Measurements from ENCODE around the gene JAZF1.
"Not testable (repeated sequence)": the region's sequence is repeated elsewhere in the genome, so short reads cannot be mapped to it uniquely, and the experiment has no call there.

Gene JAZF1

DNA sequence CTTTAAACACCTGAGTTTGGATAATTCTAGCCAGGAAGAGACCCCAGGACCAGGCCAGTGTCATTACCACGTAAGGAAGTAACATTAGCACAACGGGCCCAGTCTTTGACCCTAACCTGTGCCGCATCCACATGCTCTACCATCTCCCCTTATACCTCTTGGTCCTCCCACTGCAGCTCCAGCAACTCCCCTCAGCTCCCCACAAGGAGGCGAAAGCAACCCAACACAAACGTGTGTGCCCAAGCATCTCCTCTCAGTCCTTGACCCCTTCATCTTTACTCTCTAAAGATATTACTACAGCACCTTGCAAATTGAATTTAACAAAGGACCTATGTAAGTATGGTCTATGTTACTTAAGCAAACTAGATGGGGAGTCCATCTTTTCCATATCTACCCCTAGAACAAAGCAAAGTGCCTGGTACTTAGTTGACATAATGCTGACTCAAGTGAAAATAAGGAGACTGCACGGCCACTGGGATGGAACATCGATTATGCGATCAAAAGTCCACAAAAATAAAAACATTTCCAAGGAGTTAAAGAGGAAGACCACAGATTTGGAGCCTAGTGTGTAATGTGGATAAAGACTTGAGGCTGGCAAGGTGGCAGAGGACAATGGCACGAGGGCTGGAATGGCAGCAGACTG lies 147.7 kb downstream of the JAZF1 start:
- DNase-seq: no peak

DNA sequence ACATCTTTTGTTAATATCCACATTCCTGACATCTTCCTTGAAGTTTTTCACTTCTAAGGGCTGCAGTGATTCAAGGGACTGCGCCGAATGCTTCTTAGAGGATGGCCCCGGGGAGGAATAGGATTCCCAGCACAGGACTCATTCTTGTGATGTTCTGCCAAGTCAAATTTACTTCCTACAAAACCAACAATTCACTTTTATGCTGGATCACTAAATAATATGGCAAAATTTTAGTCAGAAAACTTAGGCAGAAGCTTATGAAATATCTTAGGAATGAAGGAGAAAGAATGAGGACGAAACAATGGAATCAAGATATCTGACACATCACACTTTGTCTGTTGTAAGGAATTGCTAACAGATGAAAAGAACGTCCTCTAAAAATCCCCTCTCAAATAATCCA lies 151.5 kb downstream of the JAZF1 start:
- no peak for DNase-seq

DNA sequence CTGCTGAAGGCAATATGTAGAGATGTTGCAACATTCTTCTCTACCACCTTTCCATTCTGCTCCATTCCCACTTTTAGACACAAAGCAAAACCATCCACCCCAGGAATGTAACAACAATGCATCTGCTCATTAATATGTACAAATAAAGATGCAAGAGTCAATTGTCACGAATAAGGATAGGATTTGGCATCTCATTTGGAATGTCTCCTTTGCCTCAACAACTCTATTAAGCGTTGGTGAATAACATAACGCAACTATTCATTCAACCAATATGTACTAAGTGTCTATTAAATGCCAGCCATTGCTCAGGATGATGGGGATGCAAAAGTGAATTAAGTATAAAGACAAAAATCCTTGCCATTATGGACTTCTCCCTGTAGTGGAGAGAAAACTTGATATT lies 152.1 kb downstream of the JAZF1 start:
- DNase-seq: no peak

DNA sequence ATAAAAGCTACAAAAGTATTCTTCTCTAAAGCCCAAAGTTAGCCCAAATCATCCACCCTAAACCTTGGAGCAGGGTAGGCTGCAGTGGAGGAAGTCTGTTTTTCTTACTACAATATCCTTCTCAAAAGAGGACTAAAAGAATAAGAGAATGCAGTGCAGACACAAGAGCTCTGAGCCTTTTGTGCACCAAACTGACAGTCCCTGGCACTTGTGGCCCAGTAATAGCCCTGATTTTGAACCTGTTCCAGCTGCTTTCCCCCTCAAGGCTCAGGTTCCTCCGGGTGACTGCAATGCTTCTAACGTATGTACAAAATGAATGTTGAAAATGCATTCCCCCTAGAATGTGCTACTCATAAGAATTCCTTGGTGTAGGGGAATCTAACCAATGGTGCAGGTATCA lies 154.4 kb downstream of the JAZF1 start:
- DNase-seq: no peak

DNA sequence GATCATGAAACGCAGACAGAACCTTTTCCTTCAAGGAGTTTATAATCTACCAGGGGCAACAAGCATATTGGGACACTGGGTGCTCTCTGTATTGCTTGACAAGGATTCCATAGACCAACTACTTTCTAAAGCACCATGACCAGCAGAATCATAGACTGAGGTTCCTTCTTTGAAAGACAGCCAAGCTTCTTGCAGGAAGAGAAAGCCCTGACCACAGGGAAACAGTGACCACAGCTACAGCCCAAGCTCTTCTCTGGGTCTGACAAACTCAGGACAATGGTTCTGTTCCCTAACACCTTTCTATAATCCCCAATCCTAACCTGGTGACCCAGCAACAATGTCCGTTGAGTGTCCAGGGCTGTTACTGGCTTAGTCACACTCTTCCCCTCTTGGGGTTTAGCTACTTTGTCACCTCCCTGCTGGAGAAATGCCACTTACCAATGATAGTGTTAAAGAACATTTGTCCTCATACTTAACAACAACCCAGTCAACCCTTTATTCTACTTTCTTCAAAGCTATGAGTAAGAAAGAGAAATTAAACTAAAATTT lies 155.7 kb downstream of the JAZF1 start:
- no peak for DNase-seq

DNA sequence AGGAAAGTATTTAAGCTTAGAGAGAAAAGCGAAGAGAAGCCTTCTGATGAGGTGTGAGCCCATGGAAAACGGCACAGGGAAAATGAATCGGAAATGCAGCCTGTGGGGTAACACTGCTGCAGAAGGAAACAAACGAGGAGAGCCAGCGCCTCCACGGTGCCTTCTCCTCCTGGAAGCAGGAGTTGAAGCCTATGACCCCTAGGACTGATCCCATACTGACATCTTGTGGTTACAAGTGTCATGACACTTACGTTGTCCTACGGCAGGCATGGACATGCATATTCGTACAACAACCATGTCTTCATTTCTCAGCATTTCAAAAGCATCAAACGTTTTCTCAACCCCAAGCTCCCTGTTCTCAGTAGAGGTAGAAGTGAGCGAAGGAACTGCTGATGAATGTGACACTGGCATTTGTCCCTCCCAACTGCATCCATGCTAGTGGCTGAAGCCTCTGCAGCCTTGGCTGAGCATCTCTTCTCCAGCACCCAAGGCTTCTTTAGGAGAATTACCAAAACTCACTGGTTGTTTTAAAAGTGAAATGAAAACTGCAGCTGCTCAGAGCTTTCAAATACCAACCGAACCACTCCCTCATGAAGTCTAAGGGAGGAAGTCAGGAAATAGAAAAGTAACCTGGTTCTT lies 160.2 kb downstream of the JAZF1 start:
- DNase-seq: peak; percentile 34 to 67

DNA sequence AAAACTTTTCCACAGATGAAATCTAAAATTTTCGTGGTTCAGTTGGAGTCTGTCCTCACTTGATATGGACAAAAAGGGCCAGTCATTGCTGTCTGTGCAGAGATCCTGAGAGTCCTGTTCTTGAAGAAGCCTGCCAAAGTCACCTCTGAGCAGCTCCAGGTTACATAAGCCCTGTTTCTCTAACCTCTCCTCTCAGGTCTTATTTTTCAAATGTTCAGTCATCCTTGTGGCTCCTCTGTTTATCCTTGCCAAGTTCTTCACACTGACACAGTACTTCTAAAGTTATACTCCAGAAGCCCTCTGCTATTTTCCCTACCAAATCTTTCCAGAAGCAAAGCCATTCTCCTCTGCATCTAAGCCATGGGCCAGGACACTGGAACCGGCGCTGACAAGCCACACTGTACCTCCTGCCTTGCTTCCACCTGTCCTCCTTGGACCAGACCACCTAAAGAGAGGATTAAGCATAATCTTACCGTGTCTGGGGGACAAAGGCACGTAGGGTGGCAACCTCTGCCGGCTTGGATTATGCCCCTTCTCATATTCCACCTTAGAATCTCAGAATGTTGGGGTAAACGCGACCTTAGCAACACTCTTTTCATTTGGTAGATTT lies 161.6 kb downstream of the JAZF1 start:
- no peak for DNase-seq

DNA sequence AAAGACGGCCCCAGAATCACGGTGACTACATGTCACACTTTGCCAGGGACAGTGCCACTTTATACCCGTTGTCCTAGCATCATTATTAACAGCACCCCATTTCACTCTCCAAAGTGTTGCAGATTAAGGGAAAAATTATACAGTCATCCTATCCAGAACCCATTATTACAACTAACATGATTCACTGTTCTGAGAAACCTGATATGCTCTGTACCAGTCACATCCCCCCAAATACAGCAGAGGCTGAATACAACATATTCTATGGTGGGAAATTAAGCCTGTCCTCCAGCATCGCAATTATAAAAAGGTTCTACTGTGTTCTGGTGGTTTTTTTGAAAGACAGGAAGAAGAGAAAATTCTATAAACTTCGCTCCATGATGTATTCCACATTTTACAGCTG lies 162.1 kb downstream of the JAZF1 start:
- DNase-seq: no peak

DNA sequence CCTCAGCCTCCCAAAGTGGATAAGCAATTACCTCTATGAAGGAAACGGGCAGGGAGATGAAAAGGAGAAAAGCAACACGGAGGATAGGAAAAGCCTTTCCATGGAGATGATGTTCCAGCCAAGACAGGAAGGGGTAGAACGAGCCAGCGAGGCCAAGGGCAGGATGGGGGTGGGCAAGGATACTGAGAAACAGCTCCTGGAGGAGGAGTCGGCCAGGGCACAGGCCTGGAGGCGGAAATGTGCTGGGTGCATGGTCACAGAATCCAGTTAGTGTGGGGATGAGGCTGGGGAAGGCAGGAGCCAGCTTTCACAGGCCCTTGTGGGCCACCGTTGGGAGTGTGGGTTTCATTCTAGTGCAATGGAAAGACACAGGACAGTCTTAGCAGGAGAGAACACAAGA lies 162.6 kb downstream of the JAZF1 start:
- DNase-seq: no peak

DNA sequence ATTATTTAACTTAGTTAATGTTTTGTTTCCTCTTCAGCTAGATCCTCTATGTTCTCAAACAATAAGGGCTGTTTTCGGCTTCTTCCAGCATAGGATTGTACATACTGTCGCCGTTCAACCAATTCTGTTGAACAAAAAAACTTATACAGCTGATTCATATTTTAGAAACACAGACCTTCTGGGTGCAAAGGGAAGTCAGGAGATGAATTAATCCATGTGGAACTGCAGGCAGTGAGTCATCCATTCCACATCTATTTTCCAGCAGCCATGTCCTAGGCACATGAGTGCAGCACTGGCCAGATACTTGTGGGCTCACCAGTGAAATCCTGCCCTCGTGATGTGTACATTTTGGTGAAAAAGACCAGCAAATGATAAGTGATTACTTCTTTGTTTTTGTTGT lies 163.2 kb downstream of the JAZF1 start:
- DNase-seq: no peak

DNA sequence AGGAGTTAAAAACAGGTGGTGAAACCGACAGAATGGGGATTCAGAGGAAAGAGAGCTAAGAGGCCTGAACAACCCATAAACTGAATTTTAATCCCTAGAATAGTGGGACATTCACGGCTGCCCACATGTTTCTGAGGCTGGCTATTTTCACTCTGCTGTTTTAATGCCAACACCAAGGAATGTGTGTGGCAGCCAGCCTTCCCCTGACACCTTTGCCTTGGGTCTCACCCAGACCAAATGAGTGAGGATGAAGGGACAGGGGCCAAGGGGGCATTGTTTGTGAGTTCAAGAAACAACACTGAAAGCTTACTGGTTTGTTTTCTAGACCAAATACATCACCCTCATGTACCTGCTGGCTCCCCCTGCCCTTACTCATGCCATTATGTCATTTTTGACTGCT lies 164.3 kb downstream of the JAZF1 start:
- DNase-seq: no peak

DNA sequence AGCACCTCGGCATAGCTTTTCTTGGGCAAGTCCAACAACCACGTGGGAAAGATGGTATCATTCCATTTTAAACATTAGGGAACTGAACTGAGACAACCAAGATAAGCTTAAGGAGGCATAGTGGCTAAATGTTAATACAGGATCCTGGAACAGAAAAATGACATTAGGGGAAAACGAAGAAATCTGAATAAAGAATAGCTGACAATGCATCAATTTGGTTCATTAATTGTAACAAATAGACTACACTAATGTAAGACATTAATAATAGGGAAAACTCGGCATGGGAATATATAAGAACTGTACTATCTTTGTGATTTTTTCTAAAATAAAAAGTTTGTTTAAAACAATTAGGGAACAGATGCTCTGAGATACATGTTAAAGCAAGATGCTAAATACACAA lies 165.4 kb downstream of the JAZF1 start:
- DNase-seq: no peak

DNA sequence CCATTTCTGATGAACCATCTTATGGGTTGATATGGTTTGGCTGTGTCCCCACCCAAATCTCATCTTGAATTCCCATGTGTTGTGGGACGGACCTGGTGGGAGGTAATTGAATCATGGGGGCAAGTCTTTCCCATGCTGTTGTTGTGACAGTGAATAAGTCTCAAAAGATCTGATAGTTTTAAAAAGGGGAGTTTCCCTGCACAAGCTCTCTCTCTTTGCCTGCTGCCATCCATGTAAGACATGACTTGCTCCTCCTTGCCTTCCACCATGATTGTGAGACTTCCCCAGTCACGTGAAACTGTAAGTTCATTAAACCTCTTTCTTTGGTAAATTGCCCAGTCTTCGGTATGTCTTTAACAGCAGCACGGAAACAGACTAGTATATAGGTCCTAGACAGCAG lies 166.3 kb downstream of the JAZF1 start:
- not testable (repeated sequence) for DNase-seq

DNA sequence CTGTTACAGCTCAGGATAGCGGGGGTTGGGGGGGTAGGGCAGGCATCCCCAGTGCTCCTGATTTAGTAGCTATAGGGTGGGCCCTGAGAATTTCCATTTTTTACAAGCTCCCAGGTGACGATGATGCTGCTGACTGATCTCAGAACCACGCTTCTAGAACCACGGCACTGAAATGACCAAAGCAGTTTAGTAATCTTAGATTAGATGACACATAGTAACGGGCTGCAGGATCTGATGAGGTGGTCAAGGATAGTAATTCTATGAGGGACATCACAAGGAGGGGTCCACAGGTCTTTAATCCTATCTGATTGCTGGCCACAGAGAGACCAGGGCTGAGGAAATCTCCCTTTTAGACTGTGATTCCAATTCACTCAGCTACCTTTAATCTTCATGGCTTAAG lies 167.2 kb downstream of the JAZF1 start:
- DNase-seq: no peak

DNA sequence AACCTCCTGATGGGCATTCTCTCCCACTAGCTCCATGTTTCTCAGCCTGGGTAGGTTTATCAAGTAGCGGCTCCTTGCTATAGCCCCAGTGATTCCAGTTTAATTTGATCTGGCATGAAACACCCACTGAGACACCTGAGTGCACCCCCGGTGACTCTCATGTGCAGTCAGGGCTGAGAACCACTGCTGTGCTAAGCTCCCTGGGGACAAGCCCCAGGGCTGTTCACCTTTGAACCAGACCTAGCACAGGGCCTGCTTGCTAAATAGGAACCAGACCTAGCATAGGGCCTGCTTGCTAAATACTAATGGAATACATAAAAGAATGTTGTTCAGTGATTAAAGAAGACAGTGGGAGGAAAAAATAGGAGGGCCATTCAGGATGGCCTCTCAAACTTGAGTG lies 167.6 kb downstream of the JAZF1 start:
- DNase-seq: no peak

DNA sequence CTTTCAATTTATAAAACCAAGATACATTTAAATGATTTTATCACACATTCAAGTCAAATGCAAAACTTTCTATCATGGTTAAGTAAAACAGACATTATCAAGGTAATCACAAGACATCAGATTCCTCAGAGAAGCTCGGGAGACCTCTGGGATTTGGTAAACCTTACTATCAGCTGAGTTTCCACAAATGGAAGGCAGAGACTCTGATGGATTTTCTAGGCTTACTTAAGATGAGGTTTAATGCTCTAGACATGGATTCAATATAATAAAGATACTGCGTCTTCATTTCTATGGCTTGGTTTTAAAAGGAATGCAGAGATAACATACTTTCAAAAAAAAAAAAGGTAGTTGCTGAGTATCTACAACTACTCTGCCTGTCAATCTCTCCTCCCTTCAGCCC lies 171.7 kb downstream of the JAZF1 start:
- DNase-seq: no peak

DNA sequence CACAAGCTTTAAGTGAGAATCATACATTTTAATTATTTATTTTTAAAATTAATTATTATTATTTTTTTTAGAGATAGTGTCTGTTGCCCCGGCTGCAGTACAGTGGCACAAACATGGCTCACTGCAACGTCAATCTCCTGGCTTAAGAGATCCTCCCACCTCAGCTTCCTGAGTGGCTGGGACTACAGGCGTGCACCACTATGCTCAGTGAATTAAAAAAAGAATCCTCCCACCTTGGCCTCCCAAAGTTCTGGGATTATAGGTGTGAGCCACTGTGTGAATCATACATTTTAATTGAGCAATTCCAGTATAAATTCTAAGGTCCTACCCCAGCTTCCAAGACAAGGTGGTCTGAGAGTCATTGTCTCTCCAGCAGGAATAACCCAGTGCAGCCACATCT lies 172.4 kb downstream of the JAZF1 start:
- DNase-seq: no peak

DNA sequence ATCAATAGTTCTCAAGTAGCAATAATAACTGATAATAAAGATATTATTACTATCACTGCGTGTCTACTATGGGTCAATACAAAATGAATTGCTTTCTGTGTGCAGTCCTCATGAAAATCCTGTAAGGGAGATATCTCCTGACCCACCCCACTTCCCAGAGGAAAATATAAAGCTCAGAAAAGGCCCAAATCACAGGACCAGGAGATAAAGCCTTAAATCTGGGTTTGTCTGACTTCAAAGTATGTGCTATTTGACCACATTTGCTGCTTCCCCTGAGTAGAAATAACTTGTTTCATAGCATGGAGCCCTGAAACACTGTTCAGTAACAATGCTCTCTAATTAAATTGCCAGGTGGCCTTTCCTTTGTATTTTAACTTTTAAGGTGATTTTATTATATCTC lies 174.1 kb downstream of the JAZF1 start:
- no peak for DNase-seq

DNA sequence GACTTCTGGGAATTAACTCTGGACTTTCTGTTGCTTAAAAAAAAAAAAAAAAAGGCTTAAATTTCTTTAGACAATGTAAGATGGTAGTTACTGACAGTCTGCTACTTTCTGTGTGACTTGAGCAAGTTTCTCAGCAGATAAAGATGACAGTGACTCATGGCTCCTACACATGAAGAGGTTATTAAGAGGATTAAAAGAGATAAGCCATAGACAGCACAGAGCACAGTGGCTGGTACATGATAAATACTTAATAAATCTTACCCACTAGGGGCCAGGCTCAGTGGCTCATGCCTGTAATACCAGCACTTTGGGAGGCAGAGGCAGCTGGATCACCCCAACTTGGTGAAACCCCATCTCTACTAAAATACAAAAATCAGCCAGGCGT lies 174.8 kb downstream of the JAZF1 start:
- DNase-seq: no peak

DNA sequence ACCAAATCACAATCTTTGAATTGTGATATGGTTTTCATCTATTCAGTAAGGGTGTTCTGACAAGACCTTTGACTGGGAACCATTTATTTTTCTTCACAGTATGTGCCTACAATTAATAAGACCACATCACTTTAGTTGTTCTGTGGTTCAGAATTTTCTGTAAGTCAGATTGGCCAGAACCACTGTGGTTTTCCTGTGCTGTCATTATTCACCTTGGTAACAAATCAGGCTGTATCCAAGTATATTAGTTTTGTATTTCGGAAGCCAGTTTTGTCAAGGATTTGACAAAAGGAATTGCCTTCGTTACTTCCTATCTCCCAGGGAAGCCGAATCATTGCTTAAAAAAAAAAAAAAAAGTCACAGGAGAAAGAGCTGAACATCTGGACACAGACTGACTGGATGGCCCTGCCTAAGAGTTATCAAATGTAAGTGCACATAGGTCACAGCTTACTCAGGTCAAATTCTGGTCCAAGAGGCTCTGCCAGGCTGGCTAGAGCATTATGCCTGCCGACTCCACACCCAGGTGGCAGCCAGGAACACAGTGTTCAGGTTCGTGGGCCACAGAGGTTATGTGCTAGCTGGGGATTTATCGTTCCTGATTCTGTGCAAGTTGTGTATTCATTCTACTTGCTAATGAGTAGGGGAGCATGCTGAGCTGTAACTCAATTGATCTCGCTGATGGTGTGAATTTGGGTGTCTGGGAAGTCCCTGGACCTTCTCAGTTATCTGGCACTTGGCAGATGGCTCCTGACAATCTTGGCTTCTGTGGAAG lies 175.3 kb downstream of the JAZF1 start:
- DNase-seq: no peak

DNA sequence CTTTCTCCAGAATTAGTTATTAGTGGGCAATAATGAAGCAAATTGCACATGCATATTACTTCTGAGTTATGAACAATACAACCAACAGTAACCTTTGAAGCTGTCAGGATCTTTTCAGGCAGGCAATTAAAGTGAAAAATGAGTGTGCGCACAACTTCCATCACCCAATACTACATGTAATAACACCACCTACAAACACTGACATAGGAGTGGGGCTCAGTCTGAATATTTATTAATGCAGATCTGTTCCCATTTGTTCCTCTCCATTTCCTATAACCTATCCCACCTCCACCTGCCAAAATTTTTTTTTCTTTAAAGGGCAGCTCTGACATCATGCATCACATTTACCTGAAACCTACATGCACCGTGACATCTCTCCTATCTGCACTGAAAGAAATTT lies 177.2 kb downstream of the JAZF1 start:
- no peak for DNase-seq

DNA sequence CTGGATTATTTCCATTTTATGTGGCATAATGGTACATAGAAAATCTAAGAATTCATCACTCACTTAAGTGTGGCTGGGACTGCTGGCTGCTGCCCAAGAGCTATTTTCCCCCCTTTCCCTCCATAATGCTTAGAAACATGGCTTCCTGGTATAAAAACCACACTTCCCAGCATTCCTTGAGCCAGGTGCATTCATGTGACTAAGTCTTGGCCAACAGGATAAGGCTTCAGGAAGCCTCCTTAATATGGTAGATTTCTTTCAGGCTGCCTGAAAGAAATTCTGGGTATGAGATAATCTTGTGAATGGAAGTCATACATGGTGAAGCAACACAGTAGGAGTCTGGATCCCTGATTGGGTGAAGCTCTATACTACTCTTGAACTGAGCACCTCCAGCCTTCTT lies 178.0 kb downstream of the JAZF1 start:
- no peak for DNase-seq

DNA sequence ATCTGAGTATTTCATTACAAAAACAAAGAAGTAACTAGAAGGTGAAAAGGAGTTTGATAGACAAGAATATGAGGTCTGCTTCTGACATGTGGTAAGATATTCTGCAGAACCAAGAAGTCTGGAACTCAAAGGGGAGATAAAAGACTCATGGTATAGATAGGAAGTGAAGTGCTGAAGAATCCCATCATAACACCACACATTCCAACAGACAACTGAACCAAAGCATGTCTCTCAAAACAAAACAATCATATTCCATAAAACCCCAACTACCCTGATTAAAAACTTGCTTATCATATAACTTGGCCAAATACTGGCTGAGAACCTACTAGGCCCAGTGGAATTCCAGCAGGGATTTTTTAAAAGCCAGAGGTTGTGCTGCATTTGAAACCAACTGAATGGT lies 178.7 kb downstream of the JAZF1 start:
- DNase-seq: no peak

DNA sequence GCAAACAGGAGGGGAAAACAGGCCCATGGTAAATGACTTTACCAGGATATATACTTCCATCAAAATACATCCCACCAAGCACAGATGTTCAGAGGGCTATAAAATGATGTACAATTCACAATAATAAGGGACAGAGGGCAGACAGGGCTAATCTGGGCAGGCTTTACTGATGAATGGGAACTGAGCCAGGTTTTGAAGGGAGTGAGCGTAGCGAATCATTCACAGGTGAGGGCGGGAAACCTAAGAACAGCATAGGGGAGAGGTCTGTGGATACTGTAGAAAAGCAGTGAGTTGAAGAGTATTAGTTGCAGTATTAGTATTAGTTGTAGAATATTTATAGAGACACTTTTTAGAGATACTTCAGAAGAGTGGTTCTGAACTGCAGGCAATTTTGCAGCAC lies 180.8 kb downstream of the JAZF1 start:
- DNase-seq: no peak
